ENCODE results near the gene OPTC.

GRCh38 chr1:203547147-203547546, 53.2 kb downstream of the OPTC start:
- TF ChIP-seq, protein P1, sequence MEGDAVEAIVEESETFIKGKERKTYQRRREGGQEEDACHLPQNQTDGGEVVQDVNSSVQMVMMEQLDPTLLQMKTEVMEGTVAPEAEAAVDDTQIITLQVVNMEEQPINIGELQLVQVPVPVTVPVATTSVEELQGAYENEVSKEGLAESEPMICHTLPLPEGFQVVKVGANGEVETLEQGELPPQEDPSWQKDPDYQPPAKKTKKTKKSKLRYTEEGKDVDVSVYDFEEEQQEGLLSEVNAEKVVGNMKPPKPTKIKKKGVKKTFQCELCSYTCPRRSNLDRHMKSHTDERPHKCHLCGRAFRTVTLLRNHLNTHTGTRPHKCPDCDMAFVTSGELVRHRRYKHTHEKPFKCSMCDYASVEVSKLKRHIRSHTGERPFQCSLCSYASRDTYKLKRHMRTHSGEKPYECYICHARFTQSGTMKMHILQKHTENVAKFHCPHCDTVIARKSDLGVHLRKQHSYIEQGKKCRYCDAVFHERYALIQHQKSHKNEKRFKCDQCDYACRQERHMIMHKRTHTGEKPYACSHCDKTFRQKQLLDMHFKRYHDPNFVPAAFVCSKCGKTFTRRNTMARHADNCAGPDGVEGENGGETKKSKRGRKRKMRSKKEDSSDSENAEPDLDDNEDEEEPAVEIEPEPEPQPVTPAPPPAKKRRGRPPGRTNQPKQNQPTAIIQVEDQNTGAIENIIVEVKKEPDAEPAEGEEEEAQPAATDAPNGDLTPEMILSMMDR (IDR thresholded peaks at IDR 0.05): no peak
- TF ChIP-seq EP300 (IDR thresholded peaks at IDR 0.05): no peak
- no peak for TF ChIP-seq POLR2A (IDR thresholded peaks at IDR 0.05)
- no peak for TF ChIP-seq POLR2AphosphoS5 (IDR thresholded peaks at IDR 0.05)

All from suprapubic skin (tissue), 4 donors.